ENCODE data around the gene QKI.
"Not testable (repeated sequence)": the region's sequence is repeated elsewhere in the genome, so short reads cannot be mapped to it uniquely, and the experiment has no call there.

Gene QKI

GRCh38 chr6:163585932-163586437 lies 171.5 kb downstream of the QKI start:
- DNase-seq: no peak

- DNase-seq: no peak
These were observed 172.4 kb downstream of the QKI start for GRCh38 chr6:163586888-163587287.

- no peak for DNase-seq
These were observed 173.9 kb downstream of the QKI start for GRCh38 chr6:163588220-163588919.

- DNase-seq: no peak
These were observed 174.9 kb downstream of the QKI start for GRCh38 chr6:163589387-163589786.

GRCh38 chr6:163590132-163590531 lies 175.6 kb downstream of the QKI start:
- DNase-seq: not testable (repeated sequence)

- DNase-seq: no peak
These were observed 178.4 kb downstream of the QKI start for GRCh38 chr6:163592872-163593271.

- DNase-seq: no peak
These were observed 181.7 kb downstream of the QKI start for GRCh38 chr6:163596174-163596573.

GRCh38 chr6:163599136-163599535 lies 184.6 kb downstream of the QKI start:
- no peak for DNase-seq

- no peak for DNase-seq
These were observed 185.2 kb downstream of the QKI start for GRCh38 chr6:163599684-163600083.

- DNase-seq: no peak
These were observed 185.8 kb downstream of the QKI start for GRCh38 chr6:163600331-163600730.

- DNase-seq: no peak
These were observed 186.3 kb downstream of the QKI start for GRCh38 chr6:163600781-163601180.

- DNase-seq: no peak
These were observed 188.3 kb downstream of the QKI start for GRCh38 chr6:163602851-163603250.

- DNase-seq: no peak
These were observed 188.9 kb downstream of the QKI start for GRCh38 chr6:163603395-163603794.

GRCh38 chr6:163605385-163606097 lies 191.0 kb downstream of the QKI start:
- no peak for DNase-seq

- DNase-seq: no peak
These were observed 193.3 kb downstream of the QKI start for GRCh38 chr6:163607792-163608191.

- no peak for DNase-seq
These were observed 193.7 kb downstream of the QKI start for GRCh38 chr6:163608204-163608644.

- no peak for DNase-seq
These were observed 197.7 kb downstream of the QKI start for GRCh38 chr6:163612200-163612599.

- DNase-seq: no peak
These were observed 198.5 kb downstream of the QKI start for GRCh38 chr6:163613025-163613424.

GRCh38 chr6:163613668-163614067 lies 199.2 kb downstream of the QKI start:
- no peak for DNase-seq

GRCh38 chr6:163616452-163616851 lies 201.9 kb downstream of the QKI start:
- no peak for DNase-seq

- DNase-seq: no peak
These were observed 203.0 kb downstream of the QKI start for GRCh38 chr6:163617549-163617948.

- DNase-seq: no peak
These were observed 205.6 kb downstream of the QKI start for GRCh38 chr6:163620101-163620500.

- no peak for DNase-seq
These were observed 206.3 kb downstream of the QKI start for GRCh38 chr6:163620670-163621330.

- no peak for DNase-seq
These were observed 210.7 kb downstream of the QKI start for GRCh38 chr6:163625265-163625664.

All from activated T-cell treated with anti-CD3 and anti-CD28 coated beads for 4 hours (primary cell).